ENCODE results near the gene DHRSX.

Gene DHRSX

GRCh38 chrX:2414384-2414783 is 86.4 kb downstream of the DHRSX start:
- POLR2A ChIA-PET (ENCODE audit: low non-redundant PET) = no interaction called here
- DNase-seq (ENCODE audit: low spot score) = no peak
- CTCF ChIA-PET = no interaction called here
- TF ChIP-seq, protein P1, sequence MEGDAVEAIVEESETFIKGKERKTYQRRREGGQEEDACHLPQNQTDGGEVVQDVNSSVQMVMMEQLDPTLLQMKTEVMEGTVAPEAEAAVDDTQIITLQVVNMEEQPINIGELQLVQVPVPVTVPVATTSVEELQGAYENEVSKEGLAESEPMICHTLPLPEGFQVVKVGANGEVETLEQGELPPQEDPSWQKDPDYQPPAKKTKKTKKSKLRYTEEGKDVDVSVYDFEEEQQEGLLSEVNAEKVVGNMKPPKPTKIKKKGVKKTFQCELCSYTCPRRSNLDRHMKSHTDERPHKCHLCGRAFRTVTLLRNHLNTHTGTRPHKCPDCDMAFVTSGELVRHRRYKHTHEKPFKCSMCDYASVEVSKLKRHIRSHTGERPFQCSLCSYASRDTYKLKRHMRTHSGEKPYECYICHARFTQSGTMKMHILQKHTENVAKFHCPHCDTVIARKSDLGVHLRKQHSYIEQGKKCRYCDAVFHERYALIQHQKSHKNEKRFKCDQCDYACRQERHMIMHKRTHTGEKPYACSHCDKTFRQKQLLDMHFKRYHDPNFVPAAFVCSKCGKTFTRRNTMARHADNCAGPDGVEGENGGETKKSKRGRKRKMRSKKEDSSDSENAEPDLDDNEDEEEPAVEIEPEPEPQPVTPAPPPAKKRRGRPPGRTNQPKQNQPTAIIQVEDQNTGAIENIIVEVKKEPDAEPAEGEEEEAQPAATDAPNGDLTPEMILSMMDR (conservative IDR thresholded peaks at IDR 0.05; ENCODE audit: low read depth) = no peak
- no peak overlapping the region for H3K27ac ChIP-seq

GRCh38 chrX:2413969-2414368 is 86.8 kb downstream of the DHRSX start:
- DNase-seq (ENCODE audit: low spot score) = no peak
- POLR2A ChIA-PET (ENCODE audit: low non-redundant PET) = no interaction called here
- CTCF ChIA-PET = no interaction called here
- TF ChIP-seq, protein P1 (conservative IDR thresholded peaks at IDR 0.05; ENCODE audit: low read depth) = no peak
- H3K27ac ChIP-seq = no peak overlapping the region

DNA sequence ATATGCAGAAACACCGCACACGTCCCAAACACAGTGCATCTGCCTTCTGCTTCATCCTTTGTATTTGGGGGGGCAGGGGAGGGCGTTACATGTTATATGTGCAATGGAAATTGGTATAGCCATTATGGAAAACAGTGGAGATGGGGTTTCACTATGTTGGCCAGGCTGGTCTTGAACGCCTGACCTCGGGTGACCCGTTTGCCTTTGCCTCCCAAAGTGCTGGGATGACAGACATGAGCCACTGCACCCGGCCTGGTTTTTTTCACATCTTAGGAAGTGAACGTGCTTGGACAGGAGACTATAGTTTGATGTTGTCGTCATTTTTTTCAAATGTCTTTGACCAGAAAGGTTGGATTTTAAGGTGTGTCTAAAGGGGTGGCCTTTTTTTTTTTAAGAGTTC is 88.6 kb downstream of the DHRSX start:
- ChIA-PET CTCF (no interaction called here), POLR2A (ENCODE audit: low non-redundant PET) (no interaction called here)
- DNase-seq (ENCODE audit: low spot score) = no peak
- TF ChIP-seq, protein P1 (conservative IDR thresholded peaks at IDR 0.05; ENCODE audit: low read depth) = no peak
- no peak overlapping the region for H3K27ac ChIP-seq

DNA sequence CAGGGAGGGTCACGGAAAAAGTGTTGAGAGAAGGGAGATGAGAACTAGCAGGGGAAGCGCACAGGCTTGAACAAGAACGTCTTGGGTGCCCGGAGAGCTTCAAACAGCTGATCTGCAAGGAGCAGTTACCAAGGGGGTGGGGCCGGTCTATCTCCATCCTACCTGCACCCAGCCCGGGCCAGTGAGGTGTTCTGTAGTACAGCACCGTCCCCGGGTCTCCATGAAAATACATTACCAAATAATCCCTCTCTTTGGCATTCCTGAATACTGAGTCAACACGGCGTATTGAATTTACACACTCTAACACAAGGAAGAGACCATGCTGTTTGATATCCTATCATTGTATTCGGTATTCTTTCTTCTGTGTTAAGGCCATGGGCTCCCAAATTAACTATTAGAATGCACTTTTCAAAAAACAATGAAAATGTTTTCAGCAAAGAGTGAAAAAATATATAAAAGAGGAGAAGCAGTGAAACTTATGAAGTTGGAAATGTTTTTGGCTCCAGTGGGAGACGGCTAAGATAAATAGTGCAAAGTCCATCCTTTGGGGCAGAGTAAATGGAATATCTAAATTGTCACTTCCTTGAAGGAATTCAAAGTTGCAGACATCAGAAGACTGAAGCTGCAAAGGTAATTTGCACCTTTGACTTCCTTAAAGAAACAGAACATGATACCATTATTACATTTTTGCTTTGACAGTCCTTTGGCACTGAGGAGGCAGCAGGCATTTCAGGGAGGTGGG is 90.3 kb downstream of the DHRSX start:
- no peak overlapping the region for H3K27ac ChIP-seq
- DNase-seq (ENCODE audit: low spot score) = no peak
- POLR2A ChIA-PET (ENCODE audit: low non-redundant PET) = no interaction called here
- TF ChIP-seq, protein P1 (conservative IDR thresholded peaks at IDR 0.05; ENCODE audit: low read depth) = no peak
- CTCF ChIA-PET = no interaction called here

DNA sequence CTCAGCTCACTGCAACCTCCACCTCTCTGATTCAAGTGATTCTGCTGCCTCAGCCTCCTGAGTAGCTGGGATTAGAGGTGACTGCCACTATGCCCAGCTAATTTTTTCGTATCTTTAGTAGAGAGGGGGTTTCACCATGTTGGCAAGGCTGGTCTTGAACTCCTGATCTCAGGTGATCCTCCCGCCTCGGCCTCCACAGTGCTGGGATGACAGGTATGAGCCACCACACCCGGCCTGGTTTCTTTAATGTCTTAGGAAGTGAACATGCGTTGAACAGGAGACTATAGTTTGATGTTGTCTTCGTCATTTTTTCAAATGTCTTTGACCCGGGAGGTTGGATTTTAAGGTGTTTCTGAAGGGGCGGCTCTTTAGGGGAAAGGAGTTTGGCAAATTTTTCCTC is 91.0 kb downstream of the DHRSX start:
- no peak overlapping the region for H3K27ac ChIP-seq
- CTCF ChIA-PET = no interaction called here
- TF ChIP-seq, protein P1 (conservative IDR thresholded peaks at IDR 0.05; ENCODE audit: low read depth) = no peak
- no peak for DNase-seq (ENCODE audit: low spot score)
- POLR2A ChIA-PET (ENCODE audit: low non-redundant PET) = no interaction called here

DNA sequence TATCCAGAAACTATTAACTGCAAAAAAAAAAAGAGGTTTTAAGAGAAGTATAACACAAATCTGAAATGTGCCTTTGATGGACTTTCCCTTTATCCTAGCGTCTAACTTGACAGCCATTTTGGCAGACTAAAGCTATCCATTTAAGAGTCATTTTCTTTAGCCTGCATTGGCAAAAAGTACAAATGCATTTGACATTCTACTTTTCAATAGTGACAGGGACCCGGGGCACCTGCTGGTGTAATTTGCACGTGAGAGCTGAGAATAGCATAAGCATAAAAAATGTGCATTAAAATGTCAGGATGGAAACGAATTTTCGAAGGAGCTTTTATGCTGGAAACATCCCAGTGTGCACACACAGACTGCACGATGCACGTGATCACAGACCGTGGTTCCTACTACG is 91.9 kb downstream of the DHRSX start:
- CTCF ChIA-PET = no interaction called here
- TF ChIP-seq, protein P1 (conservative IDR thresholded peaks at IDR 0.05; ENCODE audit: low read depth) = no peak
- POLR2A ChIA-PET (ENCODE audit: low non-redundant PET) = no interaction called here

More for the DNA sequence above, 91.9 kb downstream of the DHRSX start:
- DNase-seq (ENCODE audit: low spot score) = no peak
- H3K27ac ChIP-seq = no peak overlapping the region

Data from RWPE1 (cell line).